DMS79 (cell line): ENCODE results near the gene C19orf18.

Experiments
- DNase-seq: peaks from one replicate; lab custom pipeline; 2025; lab: John Stamatoyannopoulos, UW

C19orf18 gene

GRCh38 chr19:57974434-57974833 lies at the start of gene C19orf18:
Gene C19orf18 (minus strand): TSS chr19:57974534. CDS start chr19:57974432, 102 bp downstream.
- DNase-seq: no peak

DNA sequence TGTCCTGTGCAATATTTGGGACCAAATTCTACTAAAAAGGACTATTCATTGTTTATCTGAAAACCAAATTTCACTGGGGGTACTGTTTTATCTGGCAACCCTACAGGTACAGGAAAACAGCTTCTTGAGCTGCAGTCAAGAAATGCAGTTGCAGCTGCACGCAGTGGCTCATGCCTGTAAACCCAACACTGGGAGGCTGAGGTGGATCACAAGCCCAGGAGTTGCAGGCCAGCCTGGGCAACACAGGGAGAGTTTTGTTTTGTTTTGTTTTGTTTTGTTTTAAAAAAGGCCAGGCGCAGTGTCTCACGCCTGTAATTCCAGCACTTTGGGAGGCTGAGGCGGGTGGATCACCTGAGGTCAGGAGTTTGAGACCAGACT lies 47.9 kb upstream of the C19orf18 start:
- no peak for DNase-seq

- peak; percentile 6 for DNase-seq
Measured at GRCh38 chr19:58021541-58022282, 47.4 kb upstream of the C19orf18 start.

GRCh38 chr19:58020129-58020528 lies 45.8 kb upstream of the C19orf18 start:
- no peak for DNase-seq

DNA sequence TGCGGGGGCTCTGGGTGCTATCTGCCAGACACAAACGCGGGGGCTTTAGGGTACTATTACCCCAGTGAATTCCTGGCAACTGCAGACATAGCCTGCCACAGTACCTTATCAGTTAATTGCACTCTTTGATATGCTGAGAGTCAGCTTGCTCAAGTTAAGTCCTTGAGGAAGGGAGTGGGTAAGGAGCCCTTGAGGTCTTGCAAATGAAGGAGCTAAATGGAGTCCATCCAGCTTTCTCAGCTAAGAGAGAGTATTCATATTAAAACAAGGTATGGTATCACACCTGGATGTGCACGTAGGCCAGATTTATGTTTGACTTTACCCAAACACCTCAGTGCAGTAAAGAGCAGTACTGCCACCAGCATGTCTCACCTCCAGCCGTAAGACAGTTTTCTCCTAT lies 39.8 kb upstream of the C19orf18 start:
- no peak for DNase-seq

DNA sequence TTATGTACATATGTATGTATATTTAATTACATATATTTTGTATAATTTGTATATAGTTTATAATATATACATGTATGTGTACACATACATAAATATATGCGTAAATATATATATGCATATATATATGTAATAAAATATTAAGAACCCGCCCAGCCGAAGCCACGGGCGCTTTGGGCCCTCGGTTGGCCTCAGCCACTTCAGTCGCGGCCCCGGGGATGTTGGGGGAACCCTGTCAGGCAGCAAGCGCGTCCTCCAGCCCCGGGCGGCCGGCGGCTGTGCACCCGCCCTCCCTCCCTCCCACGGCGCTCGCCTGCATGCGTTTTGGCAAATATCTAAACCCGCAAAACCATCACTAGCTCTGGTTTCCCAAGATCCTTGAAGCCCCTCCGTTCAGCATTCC lies 36.2 kb upstream of the C19orf18 start:
- DNase-seq: no peak

DNA sequence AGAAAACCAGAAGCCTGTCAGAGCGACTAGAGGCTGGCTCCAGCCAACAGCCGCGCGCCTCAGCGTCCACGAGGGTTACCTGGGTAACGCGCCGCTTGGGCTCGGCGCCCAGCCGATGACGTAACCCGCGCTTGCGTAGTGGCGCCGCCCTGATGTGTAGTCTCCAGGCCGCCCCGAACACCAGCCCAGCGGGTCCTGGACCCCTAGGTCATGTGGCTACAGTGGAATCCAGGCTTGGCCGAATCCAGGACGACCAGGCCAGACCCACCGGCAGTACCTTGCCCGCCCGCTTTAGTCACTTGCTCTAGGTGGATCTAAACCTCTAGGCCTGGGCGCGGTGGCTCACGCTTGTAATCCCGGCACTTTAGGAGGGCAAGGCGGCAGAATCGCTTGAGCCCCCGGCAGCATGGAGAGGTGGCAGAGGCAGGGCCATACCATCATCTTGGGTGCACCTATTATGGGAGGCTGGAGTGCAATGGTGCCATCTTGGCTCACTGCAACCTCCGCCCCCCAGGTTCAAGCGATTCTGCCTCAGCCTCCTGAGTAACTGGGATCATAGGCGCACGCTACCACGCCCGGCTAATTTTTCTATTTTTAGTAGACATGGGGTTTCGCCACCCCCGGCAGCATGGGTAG lies 35.5 kb upstream of the C19orf18 start:
- DNase-seq: peak; percentile 86

DNA sequence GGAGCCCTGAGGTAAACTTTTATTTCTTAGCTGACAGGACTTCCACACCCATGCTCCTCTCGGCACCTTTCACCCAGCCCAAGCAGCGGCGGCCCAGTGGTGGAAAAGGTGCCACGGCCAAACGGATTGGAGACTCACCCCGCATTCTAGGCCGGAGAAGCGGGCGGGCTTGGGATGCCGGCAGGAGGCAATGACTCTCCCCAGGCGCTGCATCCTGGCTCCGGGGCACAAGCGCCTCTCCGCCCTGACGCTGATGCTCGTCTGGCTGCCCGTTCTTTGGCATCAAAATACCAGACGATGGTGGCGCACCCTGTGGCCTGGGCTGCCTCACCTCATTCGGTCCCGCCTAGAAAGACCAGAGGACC lies 34.9 kb upstream of the C19orf18 start:
- DNase-seq: no peak

DNA sequence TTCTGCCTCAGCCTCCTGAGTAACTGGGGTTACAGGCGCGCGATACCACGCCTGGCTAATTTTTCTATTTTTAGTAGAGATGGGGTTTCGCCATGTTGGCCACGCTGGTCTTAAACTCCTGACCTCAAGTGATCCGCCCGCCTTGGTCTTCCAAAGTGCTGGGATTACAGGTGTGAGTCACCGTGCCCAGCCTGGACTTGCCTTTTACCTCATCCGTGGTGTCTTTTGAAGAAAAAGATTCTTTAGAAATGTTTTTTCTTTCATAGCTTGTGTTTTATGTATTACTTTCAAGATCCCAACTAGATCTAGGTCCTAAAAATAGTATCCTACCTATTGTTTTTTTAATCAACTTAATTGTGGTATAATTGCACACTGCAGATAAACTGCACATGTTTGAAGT lies 34.5 kb upstream of the C19orf18 start:
- peak; percentile 8 for DNase-seq

DNA sequence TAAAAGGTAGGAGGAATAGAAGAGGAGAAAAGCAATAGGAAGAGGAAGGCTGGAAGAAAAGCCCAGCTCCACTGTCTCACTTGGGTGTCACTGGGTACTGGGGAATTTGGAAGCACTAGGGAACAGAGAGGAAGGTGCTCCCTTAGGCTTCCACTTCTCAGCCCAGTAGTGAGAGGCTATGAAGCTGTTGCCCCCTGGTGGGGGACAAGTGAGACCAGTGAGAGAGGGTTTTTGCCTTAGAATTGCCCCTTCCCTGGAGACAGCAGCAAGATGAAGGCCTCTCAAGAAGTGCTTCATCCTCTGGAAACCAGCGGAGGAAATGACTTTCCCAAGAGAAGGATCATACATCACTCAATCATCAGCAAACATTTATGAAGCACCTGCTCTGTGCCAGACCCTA lies 33.0 kb upstream of the C19orf18 start:
- no peak for DNase-seq

DNA sequence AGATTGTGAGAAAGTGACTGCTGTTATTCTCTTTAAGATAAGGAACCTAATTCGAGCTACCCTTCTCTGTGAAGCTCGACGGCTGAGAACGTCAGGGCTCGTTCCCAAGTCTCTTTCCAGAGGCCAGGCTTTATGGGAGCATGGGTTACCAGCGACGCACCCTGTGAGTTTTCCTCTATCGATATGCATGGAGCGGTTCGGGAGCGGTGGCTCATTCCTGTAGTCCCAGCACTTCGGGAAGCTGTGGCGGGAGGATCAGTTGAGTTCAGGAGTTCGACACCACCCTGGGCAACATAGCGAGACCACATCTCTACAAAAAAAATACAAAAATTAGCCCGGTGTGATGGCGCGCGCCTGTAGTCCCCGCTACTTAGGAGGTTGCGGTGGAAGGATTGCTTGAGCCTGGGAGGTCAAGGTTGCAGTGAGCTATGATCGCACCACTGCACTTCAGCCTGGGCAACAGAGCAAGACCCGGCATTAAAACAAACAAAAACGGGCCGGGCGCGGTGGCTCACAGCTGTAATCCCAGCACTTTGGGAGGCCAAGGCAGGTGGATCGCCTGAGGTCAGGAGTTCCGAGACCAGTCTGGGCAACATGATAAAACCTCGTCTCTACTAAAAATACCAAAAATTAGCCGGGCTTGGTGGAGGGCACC lies 29.0 kb upstream of the C19orf18 start:
- no peak for DNase-seq

DNA sequence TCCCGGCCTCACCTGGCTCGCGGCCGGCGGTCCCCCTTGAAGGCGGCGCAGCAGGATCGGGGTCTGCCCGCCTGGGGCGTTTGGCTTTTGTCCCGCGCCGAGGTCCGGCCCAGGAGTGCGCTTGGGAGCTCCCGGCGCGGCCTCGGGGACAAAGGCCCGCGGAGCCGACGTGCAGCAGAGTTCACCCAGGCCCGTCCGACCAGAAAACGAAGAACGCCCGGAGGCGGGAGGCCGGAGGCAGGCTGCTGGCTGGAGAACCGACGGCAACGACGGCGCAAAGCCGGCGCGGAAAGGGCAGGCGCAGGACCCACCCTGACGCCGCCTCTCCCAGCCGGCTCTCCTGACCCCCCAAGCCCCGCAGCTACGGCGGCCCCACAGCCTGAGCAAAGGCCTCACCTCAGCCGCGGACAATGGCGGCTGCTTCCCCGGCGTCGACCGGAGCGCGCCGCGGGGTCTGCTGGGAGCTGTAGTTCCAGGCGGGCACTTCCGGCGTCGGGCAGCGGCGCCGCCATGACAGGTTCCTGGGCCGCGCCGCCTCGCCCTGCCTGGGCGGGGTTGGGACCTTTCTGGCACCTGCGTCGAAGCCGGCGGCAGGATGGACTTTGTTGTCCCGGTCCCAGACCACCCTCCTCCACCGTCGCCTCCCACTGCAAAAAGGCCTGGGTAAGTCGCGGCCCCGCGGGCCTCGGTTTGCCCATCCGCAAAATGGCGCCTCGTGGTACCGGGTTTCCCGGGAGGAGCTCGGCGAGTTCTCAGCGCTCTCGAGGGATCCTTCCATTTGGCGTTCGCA lies 28.2 kb upstream of the C19orf18 start, which contains the start of gene ZNF606:
TSS of gene ZNF606 (minus strand) at position 437 of the 790 bp plus-strand sequence. CDS start 1,501 bp downstream, outside the sequence.
- DNase-seq: peak; percentile 53

GRCh38 chr19:58001895-58002369 lies 27.6 kb upstream of the C19orf18 start:
- no peak for DNase-seq

DNA sequence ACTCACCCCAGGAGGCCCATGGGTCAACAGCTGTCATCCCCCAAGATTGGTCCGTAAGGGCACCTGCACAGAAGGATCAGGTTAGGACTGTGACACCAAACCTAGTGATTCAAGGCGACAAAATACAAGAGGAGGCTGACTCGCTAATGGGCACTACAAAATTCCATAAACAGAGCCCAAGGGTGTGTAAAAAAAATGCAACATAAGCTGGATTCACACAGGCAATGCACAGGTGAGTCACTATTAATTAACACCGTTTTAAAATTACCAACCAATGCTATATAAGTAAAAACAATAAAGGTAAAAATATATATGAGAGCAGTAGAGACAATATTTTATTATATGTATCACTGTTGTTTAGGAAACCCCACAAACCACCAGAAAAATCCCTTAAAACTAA lies 26.3 kb upstream of the C19orf18 start:
- no peak for DNase-seq

DNA sequence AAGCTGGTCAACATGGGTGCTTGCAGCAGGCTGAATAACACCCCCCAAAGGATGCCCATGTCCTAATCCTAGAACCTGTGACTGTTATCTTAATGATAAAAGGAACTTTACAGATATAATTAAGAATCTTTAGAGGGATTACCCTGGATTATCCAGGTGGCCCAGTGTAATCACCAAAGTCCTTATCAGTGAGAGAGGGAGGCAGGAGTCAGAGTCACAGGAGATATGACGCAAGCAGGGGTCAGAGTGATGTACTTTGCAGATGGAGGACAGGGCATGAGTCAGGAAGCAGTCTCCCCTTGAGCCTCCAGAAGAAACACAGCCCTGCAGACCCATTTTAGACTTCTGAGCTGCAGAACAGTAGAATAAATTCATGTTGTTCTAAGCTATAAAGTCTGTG lies 18.5 kb upstream of the C19orf18 start:
- no peak for DNase-seq

DNA sequence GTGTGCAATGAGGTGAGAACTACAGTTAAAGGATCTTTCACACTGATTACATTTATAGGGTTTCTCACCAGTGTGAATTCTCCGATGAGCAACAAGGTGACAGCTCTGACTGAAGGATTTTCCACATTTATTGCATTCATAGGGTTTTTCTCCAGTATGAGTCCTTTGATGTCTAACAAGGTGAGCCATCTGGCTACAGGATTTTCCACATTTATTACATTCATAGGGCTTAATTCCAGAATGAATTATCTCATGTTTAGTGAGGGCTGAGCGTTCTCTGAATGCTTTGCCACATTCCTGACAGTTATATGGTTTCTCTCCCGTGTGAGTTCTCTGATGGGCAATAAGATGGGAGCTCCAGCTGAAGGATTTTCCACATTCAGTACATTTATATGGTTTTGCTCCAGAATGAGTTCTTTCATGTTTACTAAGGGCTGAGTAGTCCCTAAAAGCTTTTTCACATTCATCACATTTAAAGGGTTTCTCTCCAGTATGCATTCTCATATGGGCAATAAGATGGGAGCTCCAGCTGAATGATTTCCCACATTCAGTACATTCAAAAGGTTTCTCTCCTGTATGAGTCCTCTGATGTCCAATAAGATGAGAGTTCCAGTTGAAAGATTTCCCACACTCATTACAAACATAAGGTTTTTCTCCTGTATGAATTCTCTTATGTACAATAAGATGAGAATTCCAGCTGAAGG lies 4.4 kb upstream of the C19orf18 start:
- no peak for DNase-seq

DNA sequence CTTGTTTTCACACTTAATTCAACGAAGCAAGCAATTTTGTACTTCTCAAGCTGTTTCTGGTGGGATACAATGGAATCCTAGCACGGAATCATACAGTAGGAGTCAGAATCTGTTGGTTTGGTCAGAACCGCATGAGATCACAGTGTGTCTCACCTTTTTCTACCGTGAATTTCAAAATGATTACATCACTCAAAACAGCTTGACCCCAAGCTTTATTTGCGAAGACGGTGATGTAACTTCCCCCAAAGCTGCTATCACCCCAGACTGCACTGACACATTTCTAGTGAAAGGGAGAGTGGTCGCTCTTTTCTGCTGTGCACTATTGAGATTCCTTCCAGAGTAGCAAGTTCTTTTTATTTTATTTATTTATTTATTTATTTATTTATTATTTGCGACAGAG lies 9.6 kb downstream of the C19orf18 start:
- DNase-seq: no peak

DNA sequence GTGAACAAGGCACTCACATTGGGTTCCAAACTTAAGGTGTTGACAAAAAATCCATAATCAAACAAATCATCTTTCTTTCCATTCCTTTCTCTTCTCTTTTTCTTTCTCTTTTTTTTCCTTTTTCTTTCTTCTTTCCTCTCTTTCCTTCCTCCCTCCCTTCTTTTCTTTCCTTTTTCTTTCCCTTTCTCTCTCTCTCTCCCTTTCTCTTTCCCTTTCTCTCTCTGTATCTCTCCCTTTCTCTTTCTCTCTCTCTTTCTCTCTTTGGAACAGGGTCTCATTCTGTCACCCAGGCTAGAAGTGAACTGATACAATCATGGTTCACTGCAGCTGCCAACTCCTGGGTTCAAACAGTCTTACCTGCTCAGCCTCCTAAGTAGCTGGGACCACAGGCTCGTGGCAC lies 12.5 kb downstream of the C19orf18 start:
- no peak for DNase-seq

- DNase-seq: no peak
Measured at GRCh38 chr19:57954996-57955395, 19.3 kb downstream of the C19orf18 start.

GRCh38 chr19:57949702-57950101 lies 24.6 kb downstream of the C19orf18 start:
- no peak for DNase-seq

- no peak for DNase-seq
Measured at GRCh38 chr19:57949296-57949695, 25.0 kb downstream of the C19orf18 start.
